Tibial nerve (tissue), 3 donors: ENCODE measurements around the gene RFPL2.

Experiments
- CTCF ChIP-seq, 5 experiments: fragments of 200-600 bp in 3 of 5; fragments of 450-650 bp in 2 of 5; sonication (generic) in 3 of 5; IDR thresholded peaks; one replicate each; pipeline ENCODE4 v1.5.1; 2016 to 2019; ENCODE audit warnings: antibody characterized with exemption in 5 of 5, mild to moderate bottlenecking in 3 of 5, moderate library complexity in 2 of 5
- POLR2A ChIP-seq, 2 donors: fragments of 450-650 bp; IDR thresholded peaks; one replicate each; pipeline ENCODE4 v1.6.1; 2017; ENCODE audit warnings: antibody characterized with exemption in 2 of 2, mild to moderate bottlenecking in 2 of 2, moderate library complexity in 2 of 2

GRCh38 chr22:32142600-32142999, 62.3 kb downstream of the RFPL2 start:
- TF ChIP-seq CTCF (IDR thresholded peaks at IDR 0.05) (no peak), POLR2A (IDR thresholded peaks at IDR 0.05) (no peak)
